Astrocyte of the cerebellum (primary cell): ENCODE measurements around the gene TBC1D22A.

Source experiments
- DNase-seq: peaks from one replicate; pipeline ENCODE4 v3.0.0-alpha.2; 2011; ENCODE audit warnings: low read depth
- H3K4me3 ChIP-seq: 2 replicates; pipeline ENCODE4 v1.5.1; 2011; ENCODE audit warnings: mild to moderate bottlenecking, low read depth, low read length, moderate library complexity
- in situ Hi-C: cut with HindIII; loops from 2 replicates; pipeline ENCODE4 v1.10.0; 2017; ENCODE audit warnings: low sequenced_read_pairs
- TF ChIP-seq, protein P1 (sequence below): IDR thresholded peaks from 2 replicates; pipeline ENCODE4 v1.5.1; 2012; ENCODE audit warnings: low read length, low read depth, moderate library complexity, mild to moderate bottlenecking; ENCODE audit errors: missing control alignments

The TBC1D22A gene

DNA sequence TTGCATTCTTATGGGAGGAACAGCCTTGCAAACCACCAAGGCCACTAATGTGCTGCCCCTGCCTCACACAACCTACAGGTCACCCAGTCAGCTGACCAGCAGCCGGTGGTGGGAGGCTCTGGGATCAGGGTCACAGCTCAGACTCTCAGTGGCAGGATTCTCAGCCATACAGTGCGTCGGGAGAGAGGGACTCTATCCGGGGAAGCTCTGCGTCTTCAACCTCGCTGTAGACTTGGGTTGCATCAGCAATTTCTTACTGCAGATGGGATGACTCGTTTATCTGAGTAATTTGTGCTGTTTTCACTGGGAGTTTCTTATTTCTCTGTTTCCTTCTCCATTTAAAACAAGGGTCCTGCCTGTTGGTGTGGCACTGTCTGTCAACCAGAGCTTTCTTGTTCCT lies 257.7 kb downstream of the TBC1D22A start:
- in situ Hi-C loops: no loop called here
- no peak overlapping the region for H3K4me3 ChIP-seq
- DNase-seq: no peak
- TF ChIP-seq, protein P1, sequence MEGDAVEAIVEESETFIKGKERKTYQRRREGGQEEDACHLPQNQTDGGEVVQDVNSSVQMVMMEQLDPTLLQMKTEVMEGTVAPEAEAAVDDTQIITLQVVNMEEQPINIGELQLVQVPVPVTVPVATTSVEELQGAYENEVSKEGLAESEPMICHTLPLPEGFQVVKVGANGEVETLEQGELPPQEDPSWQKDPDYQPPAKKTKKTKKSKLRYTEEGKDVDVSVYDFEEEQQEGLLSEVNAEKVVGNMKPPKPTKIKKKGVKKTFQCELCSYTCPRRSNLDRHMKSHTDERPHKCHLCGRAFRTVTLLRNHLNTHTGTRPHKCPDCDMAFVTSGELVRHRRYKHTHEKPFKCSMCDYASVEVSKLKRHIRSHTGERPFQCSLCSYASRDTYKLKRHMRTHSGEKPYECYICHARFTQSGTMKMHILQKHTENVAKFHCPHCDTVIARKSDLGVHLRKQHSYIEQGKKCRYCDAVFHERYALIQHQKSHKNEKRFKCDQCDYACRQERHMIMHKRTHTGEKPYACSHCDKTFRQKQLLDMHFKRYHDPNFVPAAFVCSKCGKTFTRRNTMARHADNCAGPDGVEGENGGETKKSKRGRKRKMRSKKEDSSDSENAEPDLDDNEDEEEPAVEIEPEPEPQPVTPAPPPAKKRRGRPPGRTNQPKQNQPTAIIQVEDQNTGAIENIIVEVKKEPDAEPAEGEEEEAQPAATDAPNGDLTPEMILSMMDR: no peak

DNA sequence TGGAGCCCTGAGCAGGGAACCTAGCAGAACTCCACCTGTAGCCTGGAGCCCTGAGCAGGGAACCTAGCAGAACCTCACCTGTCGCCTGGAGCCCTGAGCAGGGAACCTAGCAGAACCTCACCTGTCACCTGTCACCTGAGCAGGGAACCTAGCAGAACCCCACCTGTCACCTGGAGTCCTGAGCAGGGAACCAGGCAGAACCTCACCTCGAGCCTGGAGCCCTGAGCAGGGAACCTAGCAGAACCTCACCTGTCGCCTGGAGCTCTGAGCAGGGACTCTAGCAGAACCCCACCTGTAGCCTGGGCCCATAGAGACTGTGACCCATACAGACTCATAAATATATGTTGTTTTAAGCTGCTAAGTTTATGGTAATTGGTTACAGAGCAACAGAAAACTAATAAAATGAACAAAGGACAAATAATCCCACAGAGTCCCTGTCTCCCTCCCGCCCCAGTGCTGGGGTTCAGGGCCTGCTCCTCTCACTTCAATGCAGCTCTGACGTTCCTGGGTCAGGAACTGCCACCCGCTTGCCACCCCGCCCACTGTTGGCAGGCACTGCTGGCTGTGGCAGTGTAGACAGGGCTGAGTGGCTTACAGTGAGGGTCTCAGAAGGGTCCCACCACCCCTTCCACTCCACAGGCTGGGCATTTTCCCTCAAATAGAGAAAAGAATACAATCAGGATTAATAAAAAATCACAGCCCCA lies 259.1 kb downstream of the TBC1D22A start:
- in situ Hi-C loops: no loop called here
- TF ChIP-seq, protein P1: no peak
- no peak overlapping the region for H3K4me3 ChIP-seq
- no peak for DNase-seq

DNA sequence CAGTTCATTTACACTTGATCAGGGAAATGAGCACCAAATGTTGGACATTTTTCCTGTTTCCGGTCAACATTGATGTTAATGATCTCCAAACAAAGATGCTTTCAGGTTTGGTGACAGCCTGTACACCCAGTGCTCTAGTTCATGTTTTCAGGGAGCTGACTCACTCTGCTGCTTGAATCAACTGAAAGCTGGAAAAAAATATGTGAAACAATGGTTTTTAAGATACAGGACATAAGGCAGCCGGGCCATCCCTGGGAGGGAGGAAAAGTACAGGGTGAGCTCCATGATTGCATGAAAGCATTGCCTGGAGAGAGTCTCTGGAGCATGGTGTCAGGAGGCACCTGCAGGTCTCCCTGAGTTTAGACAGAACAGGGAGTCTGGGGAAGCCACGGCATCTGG lies 259.6 kb downstream of the TBC1D22A start:
- TF ChIP-seq, protein P1: no peak
- no peak overlapping the region for H3K4me3 ChIP-seq
- DNase-seq: no peak
- in situ Hi-C loops: no loop called here

DNA sequence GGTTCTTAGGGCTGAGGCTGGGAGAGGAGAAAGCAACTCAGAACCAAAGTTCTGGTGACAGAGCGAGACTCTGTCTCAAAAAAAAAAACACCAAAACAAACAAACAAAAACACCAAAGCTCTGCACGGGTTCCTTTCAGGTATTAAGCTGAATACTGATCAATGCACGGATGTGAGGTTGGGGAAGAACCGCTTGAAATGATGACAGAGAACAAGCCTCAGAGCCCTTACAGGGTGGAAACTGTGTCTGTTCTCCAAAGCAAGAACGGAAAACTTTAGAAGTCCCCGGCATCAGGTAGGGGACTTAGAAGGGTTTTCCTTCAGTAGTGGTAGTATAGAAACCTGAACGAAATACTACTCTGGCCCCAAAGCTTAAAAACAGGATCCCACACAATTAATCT lies 260.0 kb downstream of the TBC1D22A start:
- DNase-seq: no peak
- TF ChIP-seq, protein P1: no peak
- in situ Hi-C loops: no loop called here
- no peak overlapping the region for H3K4me3 ChIP-seq

DNA sequence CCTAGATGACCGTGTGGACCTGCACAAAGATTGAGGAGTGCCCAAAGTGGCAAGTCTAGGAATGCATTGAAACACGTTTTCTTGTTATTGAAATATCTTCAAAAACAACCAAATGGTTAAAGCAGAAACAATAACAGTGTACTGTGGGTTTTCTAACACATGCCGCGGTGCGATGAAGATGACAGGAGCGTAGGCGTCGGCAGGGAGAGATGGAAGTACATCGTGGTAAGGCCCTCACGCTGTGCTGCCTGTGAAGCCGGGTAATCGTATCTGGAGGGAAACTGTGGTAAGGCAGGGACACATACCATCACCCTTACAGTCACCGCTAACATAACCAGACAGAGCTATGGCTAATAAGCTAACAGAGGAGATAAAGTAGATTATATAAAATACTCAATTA lies 261.4 kb downstream of the TBC1D22A start:
- DNase-seq: no peak
- in situ Hi-C loops: no loop called here

DNA sequence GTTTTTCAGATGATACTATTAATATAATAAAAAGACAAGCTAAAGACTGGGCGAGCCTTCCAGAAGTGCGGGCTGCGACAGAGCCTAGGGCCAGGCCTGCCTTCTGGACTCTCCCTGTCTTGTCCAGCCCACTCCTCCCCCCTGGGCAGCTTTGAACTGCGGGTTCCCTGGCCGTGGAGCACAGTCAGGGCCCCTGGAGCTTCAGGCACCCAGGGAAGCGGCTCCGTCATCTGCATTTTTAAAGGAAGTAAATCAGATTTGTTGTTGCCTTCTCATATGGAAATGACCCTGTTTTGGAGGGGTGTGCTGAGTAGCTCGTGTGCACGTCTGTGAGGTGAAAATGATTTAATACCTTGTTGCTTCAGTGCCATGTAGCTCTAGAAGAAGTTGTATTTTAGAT lies 265.3 kb downstream of the TBC1D22A start:
- TF ChIP-seq, protein P1: no peak
- in situ Hi-C loops: no loop called here
- no peak for DNase-seq
- no peak overlapping the region for H3K4me3 ChIP-seq

More for the DNA sequence above, 261.4 kb downstream of the TBC1D22A start:
- H3K4me3 ChIP-seq: no peak overlapping the region
- TF ChIP-seq, protein P1: no peak
